ENCODE results near the gene RAET1L.
"Not testable (repeated sequence)": the region's sequence is repeated elsewhere in the genome, so short reads cannot be mapped to it uniquely, and the experiment has no call there.

The RAET1L gene

GRCh38 chr6:149991472-149991795 lies 33.9 kb downstream of the RAET1L start:
- not testable (repeated sequence) for DNase-seq (ENCODE audit: low spot score)

- DNase-seq (ENCODE audit: low spot score) = no peak
Measured at GRCh38 chr6:149990661-149991471, 34.5 kb downstream of the RAET1L start.

GRCh38 chr6:149990212-149990660 lies 35.1 kb downstream of the RAET1L start:
- DNase-seq (ENCODE audit: low spot score) = no peak

- DNase-seq (ENCODE audit: low spot score) = no peak
Measured at GRCh38 chr6:149988550-149989346, 36.6 kb downstream of the RAET1L start.

- DNase-seq (ENCODE audit: low spot score) = no peak
Measured at GRCh38 chr6:149987602-149988107, 37.7 kb downstream of the RAET1L start.

- DNase-seq (ENCODE audit: low spot score) = no peak
Measured at GRCh38 chr6:149985481-149985937, 39.8 kb downstream of the RAET1L start.

GRCh38 chr6:149984773-149985172 lies 40.6 kb downstream of the RAET1L start:
- no peak for DNase-seq (ENCODE audit: low spot score)

- DNase-seq (ENCODE audit: low spot score) = no peak
Measured at GRCh38 chr6:149983145-149983544, 42.2 kb downstream of the RAET1L start.

- no peak for DNase-seq (ENCODE audit: low spot score)
Measured at GRCh38 chr6:149979293-149979692, 46.0 kb downstream of the RAET1L start.

GRCh38 chr6:149978610-149979009 lies 46.7 kb downstream of the RAET1L start:
- no peak for DNase-seq (ENCODE audit: low spot score)

GRCh38 chr6:149977221-149977620 lies 48.1 kb downstream of the RAET1L start:
- DNase-seq (ENCODE audit: low spot score) = no peak

- no peak for DNase-seq (ENCODE audit: low spot score)
Measured at GRCh38 chr6:149975400-149975799, 49.9 kb downstream of the RAET1L start.

- DNase-seq (ENCODE audit: low spot score) = no peak
Measured at GRCh38 chr6:149974825-149975224, 50.5 kb downstream of the RAET1L start.

GRCh38 chr6:149974394-149974793 lies 50.9 kb downstream of the RAET1L start:
- not testable (repeated sequence) for DNase-seq (ENCODE audit: low spot score)

- no peak for DNase-seq (ENCODE audit: low spot score)
Measured at GRCh38 chr6:149969635-149970034, 55.7 kb downstream of the RAET1L start.

- not testable (repeated sequence) for DNase-seq (ENCODE audit: low spot score)
Measured at GRCh38 chr6:149968909-149969308, 56.4 kb downstream of the RAET1L start.

Measured in putamen (tissue), 1 donor.